HCT116 (cell line): ENCODE results near the gene MDFI.

Experiments
- CTCF ChIP-seq, 3 experiments: fragments of 200-600 bp in 1 of 3; sonication (generic) in 1 of 3; IDR thresholded peaks in 2 of 3; conservative IDR thresholded peaks in 1 of 3; 2 replicates each; pipeline ENCODE4 v1.5.1; 2012 to 2017; ENCODE audit warnings: low read depth in 2 of 3, low read length in 2 of 3, antibody characterized with exemption in 1 of 3, borderline replicate concordance in 1 of 3, control low read depth in 1 of 3, mild to moderate bottlenecking in 1 of 3, mixed read lengths in 1 of 3, mixed run types in 1 of 3, moderate library complexity in 1 of 3; ENCODE audit not compliant: insufficient read depth in 1 of 3
- EGR1 ChIP-seq: IDR thresholded peaks from 2 replicates; pipeline ENCODE4 v1.6.1; 2012; ENCODE audit warnings: low read depth
- EZH2 ChIP-seq: fragments of 200-600 bp; sonication (generic); IDR thresholded peaks from 2 replicates; pipeline ENCODE4 v1.6.1; 2017; ENCODE audit warnings: antibody characterized with exemption, mixed run types
- ZBTB33 ChIP-seq: IDR thresholded peaks from 2 replicates; pipeline ENCODE4 v1.6.1; 2011; ENCODE audit warnings: mild to moderate bottlenecking, low read length, moderate library complexity; ENCODE audit not compliant: insufficient replicate concordance; ENCODE audit errors: extremely low read depth

GRCh38 chr6:41671376-41671775, 33.1 kb downstream of the MDFI start:
- TF ChIP-seq EZH2 (no peak), CTCF (IDR thresholded peaks at IDR 0.05 in 2 of 3, conservative IDR thresholded peaks at IDR 0.05 in 1 of 3; ENCODE audit: borderline replicate concordance in 1 of 3, insufficient read depth in 1 of 3, low read depth in 2 of 3, low read length in 2 of 3) (no peak), EGR1 (no peak), ZBTB33 (no peak)
